Measurements from ENCODE around the gene NCKAP1.

DNA sequence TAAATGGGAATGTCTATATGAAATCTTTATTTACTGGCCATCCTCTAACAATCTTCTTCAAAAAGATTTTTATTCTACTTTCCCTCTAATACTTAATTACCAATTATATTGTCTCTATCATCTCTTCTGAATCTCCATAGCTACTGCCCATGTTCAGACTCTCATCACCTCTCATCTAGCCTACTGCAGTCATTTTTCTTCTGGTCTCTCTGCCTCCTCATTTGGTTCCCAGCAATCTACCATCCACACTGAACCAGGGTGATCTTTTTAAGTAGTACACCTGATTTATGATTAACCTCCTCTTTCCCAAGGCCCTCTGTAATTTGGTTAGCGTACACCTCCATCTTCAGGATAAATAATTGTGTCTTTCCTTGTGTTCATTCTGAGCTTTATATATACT lies 57.6 kb downstream of the NCKAP1 start:
- TF ChIP-seq, protein P1, sequence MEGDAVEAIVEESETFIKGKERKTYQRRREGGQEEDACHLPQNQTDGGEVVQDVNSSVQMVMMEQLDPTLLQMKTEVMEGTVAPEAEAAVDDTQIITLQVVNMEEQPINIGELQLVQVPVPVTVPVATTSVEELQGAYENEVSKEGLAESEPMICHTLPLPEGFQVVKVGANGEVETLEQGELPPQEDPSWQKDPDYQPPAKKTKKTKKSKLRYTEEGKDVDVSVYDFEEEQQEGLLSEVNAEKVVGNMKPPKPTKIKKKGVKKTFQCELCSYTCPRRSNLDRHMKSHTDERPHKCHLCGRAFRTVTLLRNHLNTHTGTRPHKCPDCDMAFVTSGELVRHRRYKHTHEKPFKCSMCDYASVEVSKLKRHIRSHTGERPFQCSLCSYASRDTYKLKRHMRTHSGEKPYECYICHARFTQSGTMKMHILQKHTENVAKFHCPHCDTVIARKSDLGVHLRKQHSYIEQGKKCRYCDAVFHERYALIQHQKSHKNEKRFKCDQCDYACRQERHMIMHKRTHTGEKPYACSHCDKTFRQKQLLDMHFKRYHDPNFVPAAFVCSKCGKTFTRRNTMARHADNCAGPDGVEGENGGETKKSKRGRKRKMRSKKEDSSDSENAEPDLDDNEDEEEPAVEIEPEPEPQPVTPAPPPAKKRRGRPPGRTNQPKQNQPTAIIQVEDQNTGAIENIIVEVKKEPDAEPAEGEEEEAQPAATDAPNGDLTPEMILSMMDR (IDR thresholded peaks at IDR 0.05; ENCODE audit: borderline replicate concordance, extremely low read depth, low read length, poor library complexity, severe bottlenecking): no peak
- no peak for TF ChIP-seq EZH2 (IDR thresholded peaks at IDR 0.05; ENCODE audit: borderline replicate concordance, low read depth, low read length, severe bottlenecking)
